Gastroesophageal sphincter (tissue), 3 donors: ENCODE measurements around the gene PEAK1.

Source experiments
- POLR2A ChIP-seq, 2 donors: fragments of 450-650 bp; IDR thresholded peaks; one replicate each; pipeline ENCODE4 v1.6.1; 2017; ENCODE audit warnings: antibody characterized with exemption in 2 of 2, mild to moderate bottlenecking in 2 of 2, moderate library complexity in 1 of 2
- POLR2AphosphoS5 ChIP-seq: sonication (generic); formaldehyde crosslinking; IDR thresholded peaks from one replicate; pipeline ENCODE4 v1.6.1; 2017; ENCODE audit warnings: antibody characterized with exemption
- TF ChIP-seq, protein P1 (sequence below), 4 experiments: fragments of 200-600 bp in 2 of 4; fragments of 450-650 bp in 2 of 4; sonication (generic) in 1 of 4; IDR thresholded peaks; one replicate each; pipeline ENCODE4 v1.5.1; 2017 to 2019; ENCODE audit warnings: antibody characterized with exemption in 4 of 4, mild to moderate bottlenecking in 2 of 4, moderate library complexity in 2 of 4

DNA sequence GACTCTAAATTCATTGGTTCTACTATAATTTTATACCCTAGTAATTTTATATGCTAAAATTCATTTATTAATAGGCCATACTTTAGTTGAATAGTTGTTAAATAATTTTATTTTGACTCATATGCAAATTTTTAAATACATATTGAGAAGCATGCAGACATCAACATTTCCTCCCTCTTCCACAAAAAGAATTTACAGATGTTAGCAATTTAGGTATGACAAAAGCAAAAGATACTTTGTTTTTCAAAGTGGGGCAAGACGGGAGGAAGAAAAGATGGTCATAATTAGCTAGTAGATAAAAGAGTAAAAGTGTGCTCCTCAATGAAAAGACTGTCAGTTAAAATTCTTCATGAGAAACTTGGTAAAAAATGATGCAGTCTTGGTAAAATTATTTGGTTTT lies 200.1 kb downstream of the PEAK1 start:
- TF ChIP-seq POLR2A (IDR thresholded peaks at IDR 0.05) (no peak), POLR2AphosphoS5 (no peak)
- TF ChIP-seq, protein P1, sequence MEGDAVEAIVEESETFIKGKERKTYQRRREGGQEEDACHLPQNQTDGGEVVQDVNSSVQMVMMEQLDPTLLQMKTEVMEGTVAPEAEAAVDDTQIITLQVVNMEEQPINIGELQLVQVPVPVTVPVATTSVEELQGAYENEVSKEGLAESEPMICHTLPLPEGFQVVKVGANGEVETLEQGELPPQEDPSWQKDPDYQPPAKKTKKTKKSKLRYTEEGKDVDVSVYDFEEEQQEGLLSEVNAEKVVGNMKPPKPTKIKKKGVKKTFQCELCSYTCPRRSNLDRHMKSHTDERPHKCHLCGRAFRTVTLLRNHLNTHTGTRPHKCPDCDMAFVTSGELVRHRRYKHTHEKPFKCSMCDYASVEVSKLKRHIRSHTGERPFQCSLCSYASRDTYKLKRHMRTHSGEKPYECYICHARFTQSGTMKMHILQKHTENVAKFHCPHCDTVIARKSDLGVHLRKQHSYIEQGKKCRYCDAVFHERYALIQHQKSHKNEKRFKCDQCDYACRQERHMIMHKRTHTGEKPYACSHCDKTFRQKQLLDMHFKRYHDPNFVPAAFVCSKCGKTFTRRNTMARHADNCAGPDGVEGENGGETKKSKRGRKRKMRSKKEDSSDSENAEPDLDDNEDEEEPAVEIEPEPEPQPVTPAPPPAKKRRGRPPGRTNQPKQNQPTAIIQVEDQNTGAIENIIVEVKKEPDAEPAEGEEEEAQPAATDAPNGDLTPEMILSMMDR (IDR thresholded peaks at IDR 0.05), result no peak
